Stimulated activated CD4-positive, alpha-beta T cell treated with anti-CD3 and anti-CD28 coated beads, Interleukin-1b, Interleukin-23, amount 100 ng/mL, for 48 hours (primary cell): ENCODE data around the gene ADGRL3.
"Not testable (repeated sequence)": the region's sequence is repeated elsewhere in the genome, so short reads cannot be mapped to it uniquely, and the experiment has no call there.

ENCODE experiments used
- DNase-seq: peaks from one replicate; pipeline ENCODE4 v3.0.0-alpha.2; 2020

ADGRL3 gene

DNA sequence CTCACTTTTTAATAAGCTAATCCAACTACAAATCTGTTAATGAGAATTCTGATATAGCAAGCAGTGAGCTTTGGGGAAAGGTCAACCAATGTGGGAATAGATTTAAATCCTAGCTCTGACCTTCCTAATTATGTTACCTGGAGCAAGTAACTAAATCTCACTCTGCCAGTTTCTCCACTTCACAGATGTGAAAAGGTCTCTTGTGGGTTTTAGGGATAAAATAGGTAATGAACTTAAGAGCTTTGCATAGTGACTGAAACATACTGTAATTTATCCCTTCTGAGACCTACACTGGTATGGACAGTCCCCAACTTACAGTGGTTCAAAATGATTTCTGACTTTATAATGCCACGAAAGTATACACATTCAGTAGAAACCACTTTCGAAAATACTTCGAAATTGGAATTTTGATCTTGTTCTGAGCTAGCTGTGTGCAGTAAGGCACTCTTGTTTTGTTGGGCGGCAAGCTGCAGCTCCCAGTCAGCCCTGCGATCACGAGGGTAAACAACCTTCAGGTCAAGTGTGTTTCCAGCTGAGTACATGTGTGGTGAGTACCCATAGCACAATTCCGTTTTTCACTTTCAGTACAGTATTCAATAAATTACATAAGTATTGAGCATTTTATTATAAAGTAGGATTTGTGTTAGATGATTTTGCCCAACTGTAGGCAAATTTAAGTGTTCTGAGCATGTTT, 93.7 kb downstream of the ADGRL3 start:
- no peak for DNase-seq

DNA sequence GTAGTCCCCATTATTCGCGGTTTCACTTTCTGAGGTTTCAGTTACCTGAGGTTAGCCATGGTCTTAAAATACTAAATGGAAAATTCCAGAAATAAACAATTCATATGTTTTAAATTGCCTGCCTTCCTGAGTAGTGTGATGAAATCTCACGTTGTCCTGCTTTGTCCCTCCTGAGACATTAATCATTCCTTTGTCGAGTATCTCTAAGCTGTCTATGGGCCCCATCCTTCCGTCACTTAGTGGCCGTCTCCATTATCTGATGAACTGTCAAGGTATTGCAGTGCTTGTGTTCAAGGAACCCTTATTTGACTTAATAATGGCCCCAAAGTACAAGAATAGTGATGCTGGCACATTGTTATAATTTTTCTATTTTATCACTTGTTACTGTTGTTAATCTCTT, 94.8 kb downstream of the ADGRL3 start:
- DNase-seq, result no peak

DNA sequence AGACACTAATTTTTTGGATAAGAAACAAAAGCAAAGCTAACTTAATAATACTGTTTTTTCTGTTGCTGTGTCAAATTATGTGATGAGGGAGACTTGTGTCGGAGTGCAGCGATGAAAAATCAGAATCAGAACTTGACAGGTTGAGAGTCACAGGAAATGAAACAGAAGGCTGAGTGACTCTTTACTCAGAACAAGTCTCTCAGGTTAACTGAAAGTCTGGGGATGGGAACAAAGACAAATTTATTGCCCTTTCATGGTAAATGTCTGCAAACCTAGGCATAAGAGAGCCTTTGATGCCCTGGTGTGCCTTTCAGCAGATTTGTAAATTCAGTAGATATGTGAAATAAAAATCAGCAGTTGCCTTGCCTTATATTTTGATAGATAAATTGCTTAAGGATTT, 96.0 kb downstream of the ADGRL3 start:
- no peak for DNase-seq

DNA sequence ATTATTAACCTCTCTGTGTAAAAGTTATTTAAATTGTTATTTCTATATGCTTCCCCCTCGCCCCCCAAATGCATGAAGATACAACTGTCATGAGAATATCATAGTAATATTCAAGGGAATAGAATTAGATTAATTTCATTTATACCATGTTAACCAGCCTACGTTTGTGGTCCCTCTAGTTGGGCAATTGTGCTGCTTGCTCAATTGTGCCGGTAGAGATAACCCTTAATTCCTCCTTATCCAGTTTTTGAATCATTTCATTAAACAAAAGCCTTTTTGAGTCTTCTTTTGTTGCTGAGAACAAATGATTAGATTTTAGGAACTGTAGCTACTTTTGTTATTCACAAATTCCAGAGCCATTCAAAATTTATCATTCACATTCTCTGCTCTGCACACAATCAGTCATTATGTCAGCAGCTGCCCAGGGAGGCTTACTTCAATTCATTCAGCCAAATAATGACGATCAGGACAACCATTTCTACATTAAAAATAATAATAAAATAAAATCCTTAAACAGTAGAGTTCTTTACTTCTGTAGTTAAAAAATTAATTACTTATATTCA, 98.1 kb downstream of the ADGRL3 start:
- no peak for DNase-seq

DNA sequence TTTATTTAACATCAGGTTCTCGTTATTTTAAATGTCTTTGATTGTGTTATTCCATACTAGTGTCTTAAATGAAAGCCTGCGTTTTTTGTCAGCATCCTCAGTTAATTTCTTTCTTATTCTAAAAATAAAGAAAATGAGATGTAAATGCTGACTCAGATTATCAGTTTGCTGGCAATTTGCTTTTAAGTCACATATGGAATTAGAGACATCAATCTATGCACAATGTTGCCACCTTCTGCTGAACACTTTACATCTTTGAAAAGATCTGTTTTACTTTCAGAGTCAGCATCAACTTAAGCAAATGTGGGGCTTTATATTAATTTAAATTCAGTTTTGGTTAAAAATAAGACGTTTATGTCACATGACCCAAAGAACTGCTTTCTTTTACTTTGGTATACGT, 99.2 kb downstream of the ADGRL3 start:
- DNase-seq, result no peak

DNA sequence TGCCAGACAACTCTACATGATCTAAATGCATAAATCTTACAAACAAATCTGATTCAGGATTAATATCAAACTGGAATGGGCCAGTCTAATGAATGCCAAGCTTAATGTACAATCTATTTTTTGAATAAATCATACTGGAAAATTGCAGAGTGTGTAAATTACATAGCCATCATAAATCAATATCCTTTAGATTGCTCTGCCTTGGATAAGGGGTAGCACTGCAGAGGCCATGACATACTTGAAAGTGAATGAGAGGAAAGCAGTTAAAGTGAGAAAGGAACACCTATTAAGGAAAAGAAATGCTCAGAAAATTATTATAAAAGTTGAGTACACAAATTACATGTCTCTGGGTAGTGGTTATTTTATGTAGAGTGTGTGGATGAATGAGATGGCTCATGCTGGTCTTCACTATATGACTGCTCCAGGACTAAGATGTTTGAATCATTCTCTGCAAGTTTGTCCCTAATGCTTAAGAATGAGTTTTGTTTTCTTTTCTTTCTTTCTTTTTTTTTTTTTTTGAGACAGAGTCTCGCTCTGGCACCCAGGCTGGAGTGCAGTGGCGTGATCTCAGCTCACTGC, 100.2 kb downstream of the ADGRL3 start:
- no peak for DNase-seq

DNA sequence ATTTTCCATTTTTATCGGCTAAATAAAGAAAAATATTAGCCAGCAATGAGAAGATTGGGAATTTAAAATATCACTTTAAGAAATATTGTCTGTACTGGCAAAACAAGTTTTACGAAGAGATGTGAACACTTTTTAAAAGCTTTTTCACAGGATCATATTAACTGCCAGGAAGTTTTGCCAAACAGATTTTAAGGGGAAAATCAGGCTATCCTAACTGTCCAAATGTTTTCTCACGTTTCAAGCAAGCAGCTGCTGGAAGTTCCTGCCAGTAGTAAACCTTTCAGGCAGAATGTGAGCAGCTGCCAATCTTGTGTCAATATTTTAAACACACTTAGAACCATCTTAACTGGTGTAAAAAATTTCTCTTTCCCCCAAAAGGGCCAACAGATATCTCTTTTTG, 101.1 kb downstream of the ADGRL3 start:
- DNase-seq, result no peak

DNA sequence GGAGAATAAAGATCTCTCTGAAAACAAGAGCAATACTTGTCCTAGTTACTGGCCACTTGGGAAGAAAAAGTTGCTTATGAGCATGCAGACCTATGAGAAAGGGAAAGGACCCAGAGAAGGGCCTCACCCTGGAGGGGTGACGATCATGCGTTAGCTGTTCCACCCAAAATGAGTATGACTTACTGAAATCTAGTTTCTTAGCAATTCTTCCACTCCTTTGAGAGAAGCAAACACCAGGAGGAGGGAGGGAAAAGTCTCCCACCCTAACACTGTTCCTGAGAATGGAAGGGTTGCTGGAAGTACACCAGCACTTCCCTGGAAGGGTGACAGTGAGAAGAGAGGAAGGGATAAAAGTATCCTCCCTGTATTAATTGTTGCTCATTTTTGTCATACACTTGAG, 107.9 kb downstream of the ADGRL3 start:
- DNase-seq, result no peak

DNA sequence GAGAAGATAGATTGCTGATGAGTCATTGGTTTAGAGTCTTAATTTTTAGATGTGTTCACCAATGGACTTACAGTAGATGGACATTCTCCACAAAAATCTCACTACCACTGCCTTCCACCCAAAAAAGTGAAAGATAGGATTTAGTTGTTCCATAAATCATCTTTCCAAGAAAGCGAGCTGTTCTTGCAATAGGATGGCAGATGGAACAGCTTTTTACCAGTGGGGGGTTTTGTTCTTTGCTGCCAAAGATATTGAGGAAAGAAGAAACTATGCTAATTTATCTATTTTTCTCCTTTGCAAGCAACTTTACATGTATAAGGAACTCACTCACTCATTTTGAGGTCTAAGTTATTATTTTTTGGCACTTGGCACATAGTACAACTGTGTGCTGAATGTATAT, 109.5 kb downstream of the ADGRL3 start:
- DNase-seq, result no peak

DNA sequence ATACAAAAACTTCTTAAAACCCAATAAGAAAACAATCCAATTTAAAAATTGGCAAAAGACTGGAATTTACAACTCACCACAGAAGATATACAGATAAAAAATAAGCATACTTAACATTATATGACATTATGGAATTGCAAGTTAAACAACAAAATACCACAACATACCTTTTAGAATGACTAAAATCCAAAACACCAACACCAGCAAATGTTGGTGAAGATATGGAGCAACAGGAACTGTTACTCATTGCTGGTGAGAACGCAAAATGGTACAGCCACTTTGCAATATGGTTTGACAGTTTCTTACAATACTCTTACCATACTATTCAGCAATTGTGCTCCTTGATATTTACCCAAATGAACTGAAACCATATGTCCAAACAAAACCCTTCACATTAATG, 112.4 kb downstream of the ADGRL3 start:
- DNase-seq, result no peak

DNA sequence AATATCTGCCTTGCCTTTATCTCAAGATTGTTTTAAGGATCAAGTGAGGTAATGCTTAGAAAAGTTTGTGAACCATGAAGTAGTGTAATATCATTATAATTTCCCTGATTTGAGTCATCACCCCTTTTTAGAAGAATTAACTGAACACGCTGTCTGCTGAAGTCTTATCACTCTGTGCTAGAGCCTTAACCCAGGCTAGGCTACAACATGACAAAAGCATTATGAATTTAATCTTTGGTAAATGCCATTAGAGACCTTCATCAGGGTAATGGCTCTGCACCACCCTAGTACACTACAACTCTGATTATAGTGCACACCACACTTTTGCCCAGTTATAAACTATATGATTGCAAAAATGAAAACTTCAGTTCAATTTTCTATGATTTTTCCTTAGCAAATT, 118.3 kb downstream of the ADGRL3 start:
- no peak for DNase-seq

DNA sequence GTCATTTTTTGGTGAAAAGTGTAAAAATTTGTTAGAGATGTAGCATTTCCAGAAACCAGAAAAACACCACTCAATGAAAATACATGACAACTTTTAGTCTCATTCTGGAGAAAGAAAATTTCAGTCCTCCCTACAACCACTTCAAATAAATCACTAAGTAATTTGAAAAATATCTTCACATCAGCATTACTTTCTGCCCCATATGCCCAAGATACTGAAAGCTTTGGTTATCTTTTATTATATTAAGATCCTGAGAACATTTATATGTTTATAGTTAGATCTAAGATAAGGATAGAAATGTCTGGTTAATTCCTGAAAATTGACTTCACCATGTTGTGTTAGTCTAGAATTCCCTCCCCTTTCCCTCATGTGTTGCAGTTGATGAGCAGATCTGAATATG, 119.0 kb downstream of the ADGRL3 start:
- DNase-seq, result no peak

DNA sequence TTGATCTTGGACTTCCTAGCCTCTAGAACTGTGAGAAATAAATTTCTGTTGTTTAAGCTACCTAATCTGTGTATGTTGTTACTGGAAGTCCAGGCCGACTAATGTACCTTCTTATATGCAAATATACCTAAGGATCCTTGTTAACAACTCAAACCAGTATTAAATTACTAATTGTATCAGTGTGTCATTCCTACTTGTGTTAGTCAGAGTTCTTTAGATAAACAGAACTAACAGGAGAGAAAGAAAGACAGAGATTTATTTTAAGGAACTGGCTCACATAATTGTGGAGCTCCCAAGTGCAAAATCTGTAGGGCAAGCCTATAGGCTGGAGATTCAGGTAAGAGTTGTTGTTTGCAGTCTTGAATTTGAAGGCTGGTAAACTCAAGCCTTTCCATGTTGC, 120.0 kb downstream of the ADGRL3 start:
- no peak for DNase-seq

DNA sequence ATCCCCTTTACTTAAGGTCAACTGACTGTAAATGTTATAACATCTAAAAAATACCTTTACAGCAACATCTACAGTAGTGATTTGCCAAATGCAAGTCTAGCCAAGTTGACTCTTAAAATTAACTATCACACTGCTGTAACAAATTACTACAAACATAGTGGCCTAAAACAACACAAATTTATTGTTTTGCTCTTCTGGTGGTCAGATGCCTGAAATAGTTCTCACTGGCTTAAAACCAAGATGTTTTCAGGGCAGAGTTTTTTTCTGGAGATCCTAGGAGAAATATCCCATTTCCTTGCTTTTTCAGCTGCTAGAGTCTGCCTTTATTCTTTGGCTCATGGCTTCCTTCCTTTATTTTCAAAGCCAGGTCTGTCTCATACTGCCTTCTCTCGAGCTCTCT, 120.5 kb downstream of the ADGRL3 start:
- DNase-seq, result no peak

DNA sequence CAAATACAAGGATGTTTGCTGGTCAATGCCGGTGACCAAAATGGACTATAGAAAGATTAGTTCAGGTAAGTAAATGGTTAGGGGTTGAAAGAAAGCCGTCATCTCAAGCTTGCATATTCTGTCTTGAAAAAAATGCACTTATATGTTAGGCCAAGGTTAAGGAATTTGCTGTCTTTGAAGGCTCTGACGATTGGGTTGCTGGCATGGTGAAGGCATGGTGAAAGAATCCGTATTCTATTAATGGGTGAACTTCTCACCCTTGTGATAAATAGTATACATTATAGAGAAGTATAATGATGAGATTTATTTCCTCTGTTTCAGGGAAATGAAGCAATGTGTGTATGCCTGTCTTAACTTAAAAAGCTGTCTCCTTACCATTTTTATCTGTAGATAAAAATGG, 132.6 kb downstream of the ADGRL3 start:
- no peak for DNase-seq

DNA sequence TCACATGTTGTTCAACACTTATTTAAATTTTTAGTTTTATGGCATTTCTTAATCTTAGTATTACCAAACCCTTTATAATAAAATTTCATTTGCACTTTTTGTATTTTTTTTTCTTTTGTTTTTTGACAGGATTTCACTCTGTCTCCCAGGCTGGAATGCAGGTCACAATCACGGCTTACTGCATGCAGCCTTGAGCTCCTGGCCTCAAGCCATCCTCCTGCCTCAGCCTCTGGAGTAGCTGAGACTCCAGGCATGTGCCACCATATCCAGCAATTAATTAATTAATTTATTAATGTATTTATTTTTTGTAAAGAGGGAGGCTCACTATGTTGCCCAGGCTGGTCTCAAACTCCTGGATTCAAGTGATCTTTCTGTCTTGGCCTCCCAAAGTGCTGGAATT, 133.4 kb downstream of the ADGRL3 start:
- DNase-seq, result no peak

DNA sequence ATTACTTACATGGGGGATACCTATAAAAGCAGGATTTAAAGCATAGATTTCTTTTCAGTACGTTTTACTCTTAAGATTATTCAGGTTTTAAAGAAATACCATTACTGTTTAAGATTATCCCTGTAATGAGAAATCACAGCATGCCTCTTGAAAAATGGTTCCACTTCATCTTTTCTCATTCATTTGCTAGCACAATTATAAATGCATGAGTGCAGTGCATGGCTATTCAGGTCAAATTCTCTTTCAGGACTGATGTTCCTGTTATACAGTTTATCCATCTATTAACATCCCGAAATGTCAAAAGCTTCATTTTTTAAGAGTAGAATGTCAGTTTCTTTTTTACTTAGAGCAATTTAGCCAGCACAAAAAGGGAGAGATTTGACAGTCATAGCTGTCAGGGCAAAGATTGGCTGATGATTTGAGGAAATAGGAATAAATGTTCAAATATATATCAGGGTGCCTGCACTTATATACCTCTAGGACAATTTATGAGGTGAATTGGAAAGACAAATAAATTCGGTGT, 135.2 kb downstream of the ADGRL3 start:
- DNase-seq, result no peak

DNA sequence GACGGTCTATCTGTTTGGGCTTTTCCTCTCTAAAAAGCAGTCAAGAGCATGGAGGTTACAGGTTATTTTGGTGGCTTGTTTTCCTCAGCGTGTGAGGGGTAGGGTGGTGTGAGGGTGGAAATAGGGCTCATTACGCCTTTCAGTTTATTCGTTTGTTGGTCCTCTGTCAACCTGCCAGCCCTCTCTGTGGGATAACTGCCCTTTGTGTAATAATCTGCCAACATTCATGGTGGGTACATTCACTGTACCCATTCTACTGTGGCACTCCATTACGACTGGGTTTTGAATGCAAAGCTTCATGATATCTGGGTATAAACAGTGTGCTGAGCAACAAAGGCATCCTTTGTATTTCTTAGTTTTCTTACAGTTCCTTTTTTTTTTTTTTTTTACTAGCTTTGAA, 136.4 kb downstream of the ADGRL3 start:
- DNase-seq, result no peak

DNA sequence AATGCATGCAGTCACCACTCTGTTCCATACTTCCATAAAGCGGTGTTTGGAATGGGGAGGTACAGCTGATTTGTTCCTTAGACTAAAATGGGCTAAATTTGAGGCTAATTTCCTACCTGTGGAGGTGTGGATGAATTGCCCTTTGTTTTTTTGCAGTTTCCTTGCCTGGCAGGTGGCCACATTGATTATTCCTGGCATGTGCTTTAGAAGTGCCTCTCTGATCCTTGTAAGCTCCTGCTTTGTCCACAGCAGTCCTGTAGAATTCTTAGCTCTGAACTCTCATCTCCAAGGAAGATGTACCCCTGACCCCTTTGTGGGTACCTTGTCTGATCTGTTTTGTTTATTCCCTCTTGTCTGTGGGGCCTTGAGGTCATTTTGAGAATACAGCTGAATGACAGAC, 136.8 kb downstream of the ADGRL3 start:
- no peak for DNase-seq

DNA sequence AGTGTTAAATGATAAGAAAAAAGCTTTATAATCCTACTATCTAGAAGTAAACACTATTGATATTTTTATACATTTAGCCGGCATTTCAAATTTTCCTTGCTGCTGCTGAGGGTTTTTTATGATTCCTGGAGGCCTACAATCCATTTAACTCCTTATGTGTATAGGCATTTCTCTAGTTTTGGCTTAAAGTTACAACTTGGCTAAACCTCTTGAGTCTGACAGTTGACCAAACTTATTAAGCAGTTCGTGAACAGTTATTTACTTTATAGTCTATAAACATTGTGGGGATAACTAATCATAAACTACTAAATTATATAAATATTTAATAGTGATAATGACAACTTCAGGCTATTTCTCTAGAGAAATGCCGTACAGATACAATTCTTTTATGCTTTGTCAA, 141.9 kb downstream of the ADGRL3 start:
- DNase-seq, result no peak

DNA sequence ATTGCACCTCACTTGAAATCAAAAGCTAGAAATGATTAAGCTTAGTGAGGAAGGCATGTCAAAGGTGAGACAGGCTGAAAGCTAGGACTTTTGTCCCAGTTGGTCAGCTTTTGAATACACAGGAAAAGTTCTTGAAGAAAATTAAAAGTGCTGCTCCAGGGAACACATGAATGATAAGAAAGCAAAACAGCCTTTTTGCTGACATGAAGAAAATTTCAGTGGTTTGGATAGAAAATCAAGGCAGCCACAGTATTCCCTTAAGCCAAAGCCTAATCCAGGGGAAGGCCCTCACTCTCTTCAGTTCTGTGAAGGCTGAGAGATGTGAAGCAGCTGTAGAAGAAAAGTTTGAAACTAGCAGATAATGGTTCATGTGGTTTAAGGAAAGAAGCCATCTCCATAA, 150.8 kb downstream of the ADGRL3 start:
- no peak for DNase-seq

DNA sequence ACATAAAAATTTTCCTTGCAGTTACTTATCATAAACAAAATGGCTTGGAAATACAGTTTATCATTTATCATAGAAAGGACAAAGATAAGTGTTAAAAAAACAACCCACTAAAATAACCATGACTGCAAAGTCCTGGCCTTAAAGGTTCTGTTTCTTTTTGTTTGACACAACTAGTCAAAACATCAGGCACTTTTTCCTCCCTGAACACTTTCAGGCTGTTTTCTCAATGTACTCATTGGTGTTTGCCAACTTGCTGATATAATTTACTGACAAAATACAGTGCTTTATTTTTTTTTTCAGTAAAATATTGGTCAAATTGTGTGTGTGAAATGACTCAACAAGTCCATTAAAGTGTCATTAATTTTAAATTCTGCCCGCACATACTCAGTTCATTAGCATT, 156.6 kb downstream of the ADGRL3 start:
- DNase-seq, result no peak

DNA sequence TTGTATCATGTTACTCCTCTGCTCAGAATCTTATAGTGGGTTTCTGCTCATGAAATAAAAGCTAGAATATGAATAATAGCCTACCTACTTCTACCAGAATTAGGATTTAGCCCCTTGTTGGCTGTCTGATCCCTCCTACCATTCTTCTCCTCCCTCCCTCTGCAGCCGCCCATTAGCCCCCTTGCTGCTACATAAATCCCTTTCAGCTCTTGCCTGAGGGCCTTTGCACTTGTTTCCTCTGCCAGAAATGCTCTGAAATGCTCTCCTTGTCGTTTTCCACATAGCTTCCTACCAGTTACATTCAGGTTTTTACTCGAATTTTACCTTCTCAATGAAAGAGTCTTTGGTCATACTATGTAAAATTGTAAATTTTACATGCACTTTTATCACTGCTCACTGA, 159.2 kb downstream of the ADGRL3 start:
- no peak for DNase-seq

DNA sequence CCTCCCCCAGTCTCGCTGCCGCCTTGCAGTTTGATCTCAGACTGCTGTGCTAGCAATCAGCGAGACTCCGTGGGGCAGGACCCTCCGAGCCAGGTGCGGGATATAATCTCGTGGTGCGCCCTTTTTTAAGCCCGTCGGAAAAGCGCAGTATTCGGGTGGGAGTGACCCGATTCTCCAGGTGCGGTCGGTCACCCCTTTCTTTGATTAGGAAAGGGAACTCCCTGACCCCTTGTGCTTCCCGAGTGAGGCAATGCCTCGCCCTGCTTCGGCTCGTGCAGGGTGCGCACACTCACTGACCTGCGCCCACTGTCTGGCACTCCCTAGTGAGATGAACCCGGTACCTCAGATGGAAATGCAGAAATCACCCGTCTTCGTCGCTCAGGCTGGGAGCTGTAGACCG, 172.7 kb downstream of the ADGRL3 start:
- DNase-seq, result not testable (repeated sequence)
